ENCODE measurements around the gene KIF16B. TPM values are rescaled to one million over a fixed set of nuclear protein-coding genes. Genes with fewer than 3 reads are reported as not detected.

Gene KIF16B
- total and polyA plus RNA-seq, 2 of the 13 experiments (the other 11 are each of a cell fraction or from before 2014, with no cell fraction given), result 6.9 to 18.0 TPM

DNA sequence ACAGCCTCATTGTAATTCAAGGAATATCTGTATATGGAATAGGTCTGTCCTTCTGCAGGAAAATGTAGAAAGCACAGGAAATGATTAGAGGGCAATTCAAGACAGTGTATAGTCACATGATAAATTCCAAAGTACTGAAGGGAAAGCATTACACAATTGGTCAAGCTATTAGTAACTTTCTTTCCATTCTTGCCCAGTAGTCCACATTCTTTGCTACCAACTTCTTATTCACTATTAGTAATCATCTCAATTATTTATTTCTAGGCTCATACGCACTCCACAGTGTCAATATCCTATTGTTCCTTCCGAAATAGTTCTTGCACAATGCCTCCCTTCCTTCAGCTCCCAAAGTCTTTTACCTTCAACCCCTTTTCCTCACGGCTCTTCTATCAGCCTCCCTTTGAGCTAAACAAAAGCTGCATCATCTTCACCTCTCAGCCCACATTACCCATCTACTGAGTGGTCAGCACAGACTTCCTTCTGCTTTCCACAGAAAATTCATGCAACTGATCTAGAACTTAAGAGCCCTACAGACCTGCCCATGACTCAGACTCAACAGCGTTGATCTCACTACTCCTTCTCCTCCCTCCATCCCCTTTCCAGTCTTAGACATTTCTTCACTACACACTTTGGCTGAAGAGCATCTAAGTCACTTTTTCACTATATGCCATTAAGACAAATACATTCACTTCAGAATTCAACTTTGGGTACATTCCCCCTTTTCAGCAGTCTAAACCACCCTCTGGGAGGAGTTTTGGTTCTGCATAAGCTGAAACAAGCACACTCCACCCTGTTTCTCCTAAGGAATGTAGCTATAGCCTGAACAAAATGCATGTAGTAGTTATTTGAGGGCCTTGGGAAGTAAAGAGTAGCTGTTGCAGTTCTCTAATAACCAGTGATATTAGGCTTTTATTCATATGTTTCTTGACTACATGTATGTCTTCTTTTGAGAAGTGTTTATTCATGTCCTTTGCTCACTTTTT lies 157.9 kb downstream of the KIF16B start:
- Histone ChIP-seq H3K79me2 (ENCODE audit: insufficient read depth, low read length) (no peaks in the 10 kb centered on the region), H3K4me2 (ENCODE audit: low read depth, low read length) (no peak overlapping the region), H3K9me3 (ENCODE audit: low read length) (no peaks in the 10 kb centered on the region), H3K27ac (ENCODE audit: extremely low read length, insufficient read depth, low read length) (no peak overlapping the region), H3K27me3 (ENCODE audit: control insufficient read depth in 1 of 2, insufficient read depth in 2 of 2, low read length in 2 of 2) (no peaks in the 10 kb centered on the region), H3K4me3 (replicated peaks in 1 of 3; ENCODE audit: insufficient read depth in 1 of 3, low read depth in 2 of 3, low read length in 3 of 3) (no peak overlapping the region), H4K20me1 (ENCODE audit: insufficient read depth, low read length) (no peaks in the 10 kb centered on the region), H3K4me1 (ENCODE audit: insufficient read depth, low read length) (peaks cover 22% of the 10 kb centered on the region), H2AFZ (ENCODE audit: low read length) (no peak overlapping the region), H3K36me3 (replicated peaks in 1 of 2; ENCODE audit: control insufficient read depth in 1 of 2, insufficient read depth in 2 of 2, low read length in 2 of 2) (no peaks in the 10 kb centered on the region), H3K9ac (ENCODE audit: insufficient read depth, low read depth, low read length) (no peak overlapping the region)
- BruUV-seq (replicated peaks), result no TSS peak
- CTCF ChIA-PET (ENCODE audit: low intra/inter-chr PET ratio, low total read pairs), result no interaction called here
- no peak for DNase-seq (ENCODE audit: low spot score)
- intact Hi-C loops (cut with micrococcal nuclease; ENCODE audit: unreplicated experiment) (no loop called here), in situ Hi-C loops (cut with HindIII; ENCODE audit: extremely low pct_ligation_motif_present, low pct_unique_long_range_greater_than_20kb) (no loop called here)
- no peak for FAIRE-seq
- no peak for TF ChIP-seq POLR2AphosphoS2 (IDR thresholded peaks at IDR 0.05; ENCODE audit: low read depth, low read length)
- TF ChIP-seq, protein P1, sequence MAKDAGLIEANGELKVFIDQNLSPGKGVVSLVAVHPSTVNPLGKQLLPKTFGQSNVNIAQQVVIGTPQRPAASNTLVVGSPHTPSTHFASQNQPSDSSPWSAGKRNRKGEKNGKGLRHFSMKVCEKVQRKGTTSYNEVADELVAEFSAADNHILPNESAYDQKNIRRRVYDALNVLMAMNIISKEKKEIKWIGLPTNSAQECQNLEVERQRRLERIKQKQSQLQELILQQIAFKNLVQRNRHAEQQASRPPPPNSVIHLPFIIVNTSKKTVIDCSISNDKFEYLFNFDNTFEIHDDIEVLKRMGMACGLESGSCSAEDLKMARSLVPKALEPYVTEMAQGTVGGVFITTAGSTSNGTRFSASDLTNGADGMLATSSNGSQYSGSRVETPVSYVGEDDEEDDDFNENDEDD (CRISPR knock-in tag; IDR thresholded peaks at IDR 0.05; ENCODE audit: borderline replicate concordance), result no peak
- no peak for TF ChIP-seq ZMYM4 (CRISPR knock-in tag; IDR thresholded peaks at IDR 0.05)
- TF ChIP-seq, protein P2, sequence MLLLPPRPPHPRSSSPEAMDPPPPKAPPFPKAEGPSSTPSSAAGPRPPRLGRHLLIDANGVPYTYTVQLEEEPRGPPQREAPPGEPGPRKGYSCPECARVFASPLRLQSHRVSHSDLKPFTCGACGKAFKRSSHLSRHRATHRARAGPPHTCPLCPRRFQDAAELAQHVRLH (CRISPR knock-in tag; IDR thresholded peaks at IDR 0.05; ENCODE audit: borderline replicate concordance, low read depth), result no peak
- no peak for TF ChIP-seq ZNF605 (CRISPR knock-in tag; IDR thresholded peaks at IDR 0.05)
- TF ChIP-seq, protein P3, sequence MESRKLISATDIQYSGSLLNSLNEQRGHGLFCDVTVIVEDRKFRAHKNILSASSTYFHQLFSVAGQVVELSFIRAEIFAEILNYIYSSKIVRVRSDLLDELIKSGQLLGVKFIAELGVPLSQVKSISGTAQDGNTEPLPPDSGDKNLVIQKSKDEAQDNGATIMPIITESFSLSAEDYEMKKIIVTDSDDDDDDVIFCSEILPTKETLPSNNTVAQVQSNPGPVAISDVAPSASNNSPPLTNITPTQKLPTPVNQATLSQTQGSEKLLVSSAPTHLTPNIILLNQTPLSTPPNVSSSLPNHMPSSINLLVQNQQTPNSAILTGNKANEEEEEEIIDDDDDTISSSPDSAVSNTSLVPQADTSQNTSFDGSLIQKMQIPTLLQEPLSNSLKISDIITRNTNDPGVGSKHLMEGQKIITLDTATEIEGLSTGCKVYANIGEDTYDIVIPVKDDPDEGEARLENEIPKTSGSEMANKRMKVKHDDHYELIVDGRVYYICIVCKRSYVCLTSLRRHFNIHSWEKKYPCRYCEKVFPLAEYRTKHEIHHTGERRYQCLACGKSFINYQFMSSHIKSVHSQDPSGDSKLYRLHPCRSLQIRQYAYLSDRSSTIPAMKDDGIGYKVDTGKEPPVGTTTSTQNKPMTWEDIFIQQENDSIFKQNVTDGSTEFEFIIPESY (CRISPR knock-in tag; IDR thresholded peaks at IDR 0.05), result no peak
- TF ChIP-seq, protein P4, sequence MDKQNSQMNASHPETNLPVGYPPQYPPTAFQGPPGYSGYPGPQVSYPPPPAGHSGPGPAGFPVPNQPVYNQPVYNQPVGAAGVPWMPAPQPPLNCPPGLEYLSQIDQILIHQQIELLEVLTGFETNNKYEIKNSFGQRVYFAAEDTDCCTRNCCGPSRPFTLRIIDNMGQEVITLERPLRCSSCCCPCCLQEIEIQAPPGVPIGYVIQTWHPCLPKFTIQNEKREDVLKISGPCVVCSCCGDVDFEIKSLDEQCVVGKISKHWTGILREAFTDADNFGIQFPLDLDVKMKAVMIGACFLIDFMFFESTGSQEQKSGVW (CRISPR knock-in tag; IDR thresholded peaks at IDR 0.05; ENCODE audit: borderline replicate concordance), result 0 out of 2 replicates have a peak, but pooled peaks have one; percentile 32
- no peak for TF ChIP-seq NCOA2 (CRISPR knock-in tag; IDR thresholded peaks at IDR 0.05)
- TF ChIP-seq ZSCAN22 (CRISPR knock-in tag; IDR thresholded peaks at IDR 0.05), result no peak
- no peak for ATAC-seq
- POLR2A ChIA-PET, result no interaction called here
- 98% methylated on average over 4 of the region's 4 CpGs for WGBS (ENCODE audit: low lambda C conversion rate)
